H9 (cell line): ENCODE data around the gene SAV1. TPM values are rescaled to one million over a fixed set of nuclear protein-coding genes. Genes with fewer than 3 reads are reported as not detected.

ENCODE experiments used
- DNase-seq: peaks from one replicate; pipeline ENCODE4 v3.0.0-alpha.2; 2017
- H2AFZ ChIP-seq: one replicate; pipeline ENCODE4 v1.6.1; 2013; ENCODE audit warnings: mild to moderate bottlenecking, low read length, control low read depth, moderate library complexity
- H2AK5ac ChIP-seq: 2 replicates; pipeline ENCODE4 v1.6.1; 2013; ENCODE audit warnings: low read length, control low read depth, mixed read lengths; ENCODE audit not compliant: insufficient read length
- H2BK120ac ChIP-seq: one replicate; pipeline ENCODE4 v1.6.1; 2013; ENCODE audit warnings: low read depth, mild to moderate bottlenecking, low read length, control low read depth, inconsistent platforms; ENCODE audit not compliant: poor library complexity, severe bottlenecking
- H2BK12ac ChIP-seq: 2 replicates; pipeline ENCODE4 v1.6.1; 2013; ENCODE audit warnings: low read length, control low read depth, mixed read lengths, low read depth; ENCODE audit not compliant: insufficient read length
- H2BK15ac ChIP-seq: 2 replicates; pipeline ENCODE4 v1.6.1; 2013; ENCODE audit warnings: low read depth, low read length, control low read depth
- H2BK20ac ChIP-seq: one replicate; pipeline ENCODE4 v1.6.1; 2013; ENCODE audit warnings: low read depth, mild to moderate bottlenecking, low read length, control low read depth, inconsistent platforms; ENCODE audit not compliant: poor library complexity, severe bottlenecking
- H2BK5ac ChIP-seq: 2 replicates; pipeline ENCODE4 v1.6.1; 2013; ENCODE audit warnings: low read length, control low read depth, mixed read lengths; ENCODE audit not compliant: insufficient read length
- H3K14ac ChIP-seq: 2 replicates; pipeline ENCODE4 v1.6.1; 2013; ENCODE audit warnings: low read length, control low read depth; ENCODE audit not compliant: insufficient read depth
- H3K18ac ChIP-seq: 2 replicates; pipeline ENCODE4 v1.6.1; 2013; ENCODE audit warnings: low read depth, mild to moderate bottlenecking, mixed read lengths, low read length, control low read depth; ENCODE audit not compliant: insufficient read length
- H3K23ac ChIP-seq: 2 replicates; pipeline ENCODE4 v1.6.1; 2013; ENCODE audit warnings: low read length, control low read depth, mixed read lengths, low read depth; ENCODE audit not compliant: insufficient read length
- H3K23me2 ChIP-seq: 2 replicates; pipeline ENCODE4 v1.6.1; 2013; ENCODE audit warnings: low read depth, mild to moderate bottlenecking, mixed read lengths, low read length, control low read depth; ENCODE audit not compliant: insufficient read length, poor library complexity, severe bottlenecking
- H3K27ac ChIP-seq: 2 replicates; pipeline ENCODE4 v1.5.1; 2013; ENCODE audit warnings: low read length, control low read depth, mixed read lengths, low read depth; ENCODE audit not compliant: insufficient read length
- H3K27me3 ChIP-seq: 2 replicates; pipeline ENCODE4 v1.6.1; 2013; ENCODE audit warnings: low read length, control low read depth, inconsistent platforms; ENCODE audit not compliant: insufficient read depth
- H3K4ac ChIP-seq: 2 replicates; pipeline ENCODE4 v1.6.1; 2013; ENCODE audit warnings: low read depth, mild to moderate bottlenecking, control low read depth, inconsistent platforms, low read length, moderate library complexity
- H3K4me1 ChIP-seq: 2 replicates; pipeline ENCODE4 v1.6.1; 2013; ENCODE audit warnings: low read length, control low read depth, inconsistent platforms; ENCODE audit not compliant: insufficient read depth
- H3K4me2 ChIP-seq: 2 replicates; pipeline ENCODE4 v1.6.1; 2013; ENCODE audit warnings: low read length, control low read depth, mixed read lengths; ENCODE audit not compliant: insufficient read length, insufficient read depth
- H3K56ac ChIP-seq: 2 replicates; pipeline ENCODE4 v1.6.1; 2013; ENCODE audit warnings: low read depth, mild to moderate bottlenecking, mixed read lengths, low read length, control low read depth; ENCODE audit not compliant: insufficient read length
- H3K79me1 ChIP-seq: 2 replicates; pipeline ENCODE4 v1.6.1; 2013; ENCODE audit warnings: low read depth, mild to moderate bottlenecking, moderate library complexity, low read length, control low read depth, inconsistent platforms; ENCODE audit not compliant: insufficient read depth, poor library complexity, severe bottlenecking
- H3K79me2 ChIP-seq: 2 replicates; pipeline ENCODE4 v1.6.1; 2013; ENCODE audit warnings: low read length, control low read depth, inconsistent platforms; ENCODE audit not compliant: insufficient read depth
- H3K9ac ChIP-seq: 2 replicates; pipeline ENCODE4 v1.6.1; 2013; ENCODE audit warnings: low read length, control low read depth, mixed read lengths; ENCODE audit not compliant: insufficient read length; ENCODE audit errors: extremely low read depth
- H3K9me3 ChIP-seq: one replicate; pipeline ENCODE4 v1.6.1; 2013; ENCODE audit warnings: low read depth, low read length, inconsistent platforms; ENCODE audit not compliant: control insufficient read depth
- H3T11ph ChIP-seq: one replicate; pipeline ENCODE4 v1.6.1; 2013; ENCODE audit warnings: mild to moderate bottlenecking, low read length, control low read depth, inconsistent platforms
- H4K20me1 ChIP-seq: one replicate; pipeline ENCODE4 v1.6.1; 2013; ENCODE audit not compliant: control insufficient read depth, insufficient read length, insufficient read depth
- H4K5ac ChIP-seq: 2 replicates; pipeline ENCODE4 v1.6.1; 2013; ENCODE audit warnings: low read depth, mild to moderate bottlenecking, mixed read lengths, low read length, control low read depth; ENCODE audit not compliant: insufficient read length
- H4K8ac ChIP-seq: replicated peaks from 2 replicates; pipeline ENCODE4 v1.6.1; 2013; ENCODE audit warnings: low read length, control low read depth, mixed read lengths, low read depth; ENCODE audit not compliant: insufficient read length
- H4K91ac ChIP-seq: 2 replicates; pipeline ENCODE4 v1.6.1; 2013; ENCODE audit warnings: low read depth, mild to moderate bottlenecking, moderate library complexity, mixed read lengths, low read length, control low read depth; ENCODE audit not compliant: insufficient read length
- H3K27ac Mint-ChIP-seq, 3 experiments: 2 replicates in 2 of 3; 3 replicates in 1 of 3; pipeline ENCODE4 v1.8.0; 2020 to 2021; ENCODE audit warnings: mixed read lengths in 3 of 3, mild to moderate bottlenecking in 1 of 3, moderate library complexity in 1 of 3
- H3K27me3 Mint-ChIP-seq: 2 replicates; pipeline ENCODE4 v1.8.0; 2021; ENCODE audit warnings: low read depth, mild to moderate bottlenecking, moderate library complexity, mixed read lengths
- H3K36me3 Mint-ChIP-seq, 3 experiments: 2 replicates in 2 of 3; 3 replicates in 1 of 3; pipeline ENCODE4 v1.8.0; 2020 to 2021; ENCODE audit warnings: low read depth in 3 of 3, mixed read lengths in 3 of 3; ENCODE audit not compliant: insufficient read depth in 1 of 3
- H3K4me1 Mint-ChIP-seq, 2 experiments: 2 replicates each; pipeline ENCODE4 v1.8.0; 2020; ENCODE audit warnings: mixed read lengths in 2 of 2
- H3K4me3 Mint-ChIP-seq, 2 experiments: 2 replicates in 1 of 2; 3 replicates in 1 of 2; pipeline ENCODE4 v1.8.0; 2020 to 2021; ENCODE audit warnings: mild to moderate bottlenecking in 2 of 2, mixed read lengths in 2 of 2, moderate library complexity in 1 of 2
- H3K9me3 Mint-ChIP-seq, 2 experiments: 2 replicates in 1 of 2; 3 replicates in 1 of 2; pipeline ENCODE4 v1.8.0; 2020; ENCODE audit warnings: mild to moderate bottlenecking in 2 of 2, mixed read lengths in 2 of 2, moderate library complexity in 1 of 2
- CTCF ChIP-seq: fragments of 200-600 bp; sonication (generic); conservative IDR thresholded peaks from 3 replicates; pipeline ENCODE4 v1.8.0; 2021; ENCODE audit warnings: antibody characterized with exemption, mild to moderate bottlenecking
- WGBS: extraction: QIAGEN DNeasy Blood & Tissue Kit; methylation state at CpG from one replicate; pipeline ENCODE4 v1.1.7; 2013; ENCODE audit warnings: missing lambda C conversion rate, low lambda C conversion rate, mixed read lengths; ENCODE audit not compliant: insufficient read length; ENCODE audit errors: extremely low coverage; 5-methylcytosine and 5-hydroxymethylcytosine counted together
- total RNA-seq: library from RNA; stranded (reverse); gene quantifications from 2 replicates; pipeline ENCODE4 v1.2.1, GENCODE V29; 2021

The SAV1 gene
- total RNA-seq, 1 experiment from 2014 or later, result 57.3 TPM

- Mint-ChIP-seq H3K9me3 (no peaks in the 10 kb centered on the region), H3K27me3 (no peaks in the 10 kb centered on the region), H3K4me1 (peaks cover 10 to 17% of the 10 kb centered on the region in 2 experiments), H3K36me3 (no peaks in the 10 kb centered on the region), H3K4me3 (no peak overlapping the region), H3K27ac (no peak overlapping the region)
- Histone ChIP-seq H4K91ac (no peak overlapping the region), H4K20me1 (no peaks in the 10 kb centered on the region), H2BK12ac (no peak overlapping the region), H3K23me2 (no peaks in the 10 kb centered on the region), H2BK20ac (no peak overlapping the region), H2BK120ac (no peak overlapping the region), H3K4me2 (no peak overlapping the region), H4K8ac (no peak overlapping the region), H3K4ac (no peak overlapping the region), H3K9me3 (no peaks in the 10 kb centered on the region), H2BK5ac (no peak overlapping the region), H3K79me2 (no peaks in the 10 kb centered on the region), H3K27me3 (no peaks in the 10 kb centered on the region), H3K79me1 (no peaks in the 10 kb centered on the region), H3K9ac (no peak overlapping the region), H4K5ac (no peak overlapping the region), H2BK15ac (no peak overlapping the region), H3K27ac (no peak overlapping the region), H3T11ph (no peak overlapping the region), H3K18ac (no peak overlapping the region), H3K14ac (no peak overlapping the region), H3K23ac (no peak overlapping the region), H2AK5ac (no peak overlapping the region), H3K4me1 (no peaks in the 10 kb centered on the region), H2AFZ (no peak overlapping the region), H3K56ac (no peak overlapping the region)
- TF ChIP-seq CTCF, result no peak
- WGBS, result no CpG with 5 or more reads among the region's 2 CpGs
- DNase-seq, result no peak
Observed at GRCh38 chr14:50603565-50603964, 64.5 kb downstream of the SAV1 start.
